WERI-Rb-1 (cell line): ENCODE results near the gene SH3BGRL2.
"Not testable (repeated sequence)": the region's sequence is repeated elsewhere in the genome, so short reads cannot be mapped to it uniquely, and the experiment has no call there.

Source experiments
- DNase-seq: peaks from one replicate; pipeline ENCODE4 v3.0.0-alpha.2; 2020
- H3K27ac ChIP-seq: fragments of 250-450 bp; sonication (Bioruptor Pico); 2 replicates; pipeline ENCODE4 v1.5.1; 2020; ENCODE audit warnings: mild to moderate bottlenecking, moderate library complexity
- H3K27me3 ChIP-seq: fragments of 250-450 bp; sonication (Bioruptor Pico); 2 replicates; pipeline ENCODE4 v1.5.1; 2021; ENCODE audit warnings: mild to moderate bottlenecking, low read depth, moderate library complexity; ENCODE audit not compliant: insufficient read depth, severe bottlenecking
- H3K36me3 ChIP-seq: fragments of 250-450 bp; sonication (Bioruptor Pico); 2 replicates; pipeline ENCODE4 v1.5.1; 2020; ENCODE audit warnings: mild to moderate bottlenecking, moderate library complexity
- H3K4me3 ChIP-seq: 2 replicates; pipeline ENCODE4 v1.5.1; 2011; ENCODE audit warnings: low read depth, mild to moderate bottlenecking, control low read depth, low read length
- H3K9me3 ChIP-seq: fragments of 250-450 bp; sonication (Bioruptor Pico); 2 replicates; pipeline ENCODE4 v1.5.1; 2021; ENCODE audit warnings: mild to moderate bottlenecking, moderate library complexity; ENCODE audit not compliant: severe bottlenecking
- CTCF ChIP-seq: IDR thresholded peaks from 2 replicates; pipeline ENCODE4 v1.5.1; 2011; ENCODE audit warnings: low read depth, mild to moderate bottlenecking, control low read depth, inconsistent platforms, low read length

The SH3BGRL2 gene

GRCh38 chr6:79656134-79656533 is 25.0 kb downstream of the SH3BGRL2 start:
- no peaks in the 10 kb centered on the region for H3K9me3 ChIP-seq
- no peaks in the 10 kb centered on the region for H3K36me3 ChIP-seq
- H3K27me3 ChIP-seq, result no peaks in the 10 kb centered on the region
- no peak overlapping the region for H3K4me3 ChIP-seq
- no peak for TF ChIP-seq CTCF
- H3K27ac ChIP-seq, result no peak overlapping the region
- DNase-seq, result no peak

GRCh38 chr6:79657238-79657637 is 26.1 kb downstream of the SH3BGRL2 start:
- no peak for DNase-seq
- no peak for TF ChIP-seq CTCF
- H3K9me3 ChIP-seq, result no peaks in the 10 kb centered on the region
- H3K4me3 ChIP-seq, result no peak overlapping the region
- no peaks in the 10 kb centered on the region for H3K27me3 ChIP-seq
- H3K36me3 ChIP-seq, result no peaks in the 10 kb centered on the region
- H3K27ac ChIP-seq, result no peak overlapping the region

GRCh38 chr6:79663655-79664054 is 32.5 kb downstream of the SH3BGRL2 start:
- not testable (repeated sequence) for H3K9me3 ChIP-seq, H3K27ac ChIP-seq, H3K27me3 ChIP-seq, DNase-seq, H3K4me3 ChIP-seq, H3K36me3 ChIP-seq

- no peaks in the 10 kb centered on the region for H3K36me3 ChIP-seq
- no peak for TF ChIP-seq CTCF
- no peak overlapping the region for H3K27ac ChIP-seq
- no peaks in the 10 kb centered on the region for H3K9me3 ChIP-seq
- no peak overlapping the region for H3K4me3 ChIP-seq
- no peak for DNase-seq
- no peaks in the 10 kb centered on the region for H3K27me3 ChIP-seq
Observed at GRCh38 chr6:79665725-79666551, 34.8 kb downstream of the SH3BGRL2 start.

GRCh38 chr6:79666634-79667033 is 35.5 kb downstream of the SH3BGRL2 start:
- no peaks in the 10 kb centered on the region for H3K9me3 ChIP-seq
- no peak for TF ChIP-seq CTCF
- H3K36me3 ChIP-seq, result no peaks in the 10 kb centered on the region
- no peak overlapping the region for H3K27ac ChIP-seq
- H3K4me3 ChIP-seq, result no peak overlapping the region
- no peaks in the 10 kb centered on the region for H3K27me3 ChIP-seq
- no peak for DNase-seq

GRCh38 chr6:79668381-79668780 is 37.3 kb downstream of the SH3BGRL2 start:
- H3K36me3 ChIP-seq, result no peaks in the 10 kb centered on the region
- H3K27me3 ChIP-seq, result no peaks in the 10 kb centered on the region
- no peak for DNase-seq
- no peak overlapping the region for H3K27ac ChIP-seq
- H3K4me3 ChIP-seq, result no peak overlapping the region
- TF ChIP-seq CTCF, result no peak
- H3K9me3 ChIP-seq, result no peaks in the 10 kb centered on the region
